22Rv1 (cell line): ENCODE measurements around the gene EIF3D.

ENCODE experiments used
- H3K27ac ChIP-seq: fragments of 450-650 bp; 2 replicates; pipeline ENCODE4 v1.5.1; 2017
- CTCF ChIP-seq: fragments of 450-650 bp; IDR thresholded peaks from 2 replicates; pipeline ENCODE4 v1.5.1; 2017; ENCODE audit warnings: mild to moderate bottlenecking
- ZFX ChIP-seq: fragments of 450-650 bp; IDR thresholded peaks from 2 replicates; pipeline ENCODE4 v1.6.1; 2017; ENCODE audit warnings: antibody characterized with exemption, borderline replicate concordance

EIF3D gene

GRCh38 chr22:36510384-36510783, 18.6 kb downstream of the EIF3D start:
- no peak overlapping the region for H3K27ac ChIP-seq
- TF ChIP-seq CTCF (no peak), ZFX (no peak)

GRCh38 chr22:36507518-36508010, 21.4 kb downstream of the EIF3D start:
- H3K27ac ChIP-seq, result peak overlapping the region; percentile 91
- TF ChIP-seq CTCF (no peak), ZFX (no peak)

GRCh38 chr22:36506637-36507517, 22.1 kb downstream of the EIF3D start, which contains the start of gene FOXRED2:
Gene FOXRED2 (minus strand): TSS chr22:36507040. CDS start chr22:36506422, 618 bp downstream.
- TF ChIP-seq CTCF (no peak), ZFX (no peak)
- H3K27ac ChIP-seq, result peak within 1 kb of the TSS; percentile 91

- peak overlapping the region; percentile 91 for H3K27ac ChIP-seq
- no peak for TF ChIP-seq ZFX
- TF ChIP-seq CTCF, result no peak
Observed at GRCh38 chr22:36505998-36506635, 22.8 kb downstream of the EIF3D start.

GRCh38 chr22:36497910-36498665, 30.9 kb downstream of the EIF3D start:
- no peak overlapping the region for H3K27ac ChIP-seq
- TF ChIP-seq CTCF (no peak), ZFX (no peak)

- TF ChIP-seq ZFX (no peak), CTCF (no peak)
- no peak overlapping the region for H3K27ac ChIP-seq
Observed at GRCh38 chr22:36493690-36494110, 35.3 kb downstream of the EIF3D start.
